ENCODE data around the gene FAM200C.

FAM200C gene

DNA sequence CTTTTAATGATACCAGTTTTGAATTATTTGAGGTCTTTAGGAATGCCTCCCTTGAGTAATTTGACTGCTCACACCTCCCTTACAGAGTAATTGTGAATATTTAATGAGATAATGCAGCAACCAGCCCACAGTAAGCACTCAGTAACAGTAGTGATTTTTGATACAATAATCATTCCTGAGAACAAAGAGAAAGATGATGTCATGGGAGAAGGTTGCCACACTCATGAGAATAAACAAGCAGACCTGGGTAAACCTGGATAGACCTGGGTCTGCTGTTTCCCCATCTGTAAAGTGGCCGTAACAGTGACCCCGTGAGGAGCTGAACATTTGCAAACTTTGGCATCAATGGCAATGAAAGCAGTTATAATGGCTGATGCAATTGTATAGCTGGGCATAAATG, 33.6 kb downstream of the FAM200C start:
- no peak for FAIRE-seq

DNA sequence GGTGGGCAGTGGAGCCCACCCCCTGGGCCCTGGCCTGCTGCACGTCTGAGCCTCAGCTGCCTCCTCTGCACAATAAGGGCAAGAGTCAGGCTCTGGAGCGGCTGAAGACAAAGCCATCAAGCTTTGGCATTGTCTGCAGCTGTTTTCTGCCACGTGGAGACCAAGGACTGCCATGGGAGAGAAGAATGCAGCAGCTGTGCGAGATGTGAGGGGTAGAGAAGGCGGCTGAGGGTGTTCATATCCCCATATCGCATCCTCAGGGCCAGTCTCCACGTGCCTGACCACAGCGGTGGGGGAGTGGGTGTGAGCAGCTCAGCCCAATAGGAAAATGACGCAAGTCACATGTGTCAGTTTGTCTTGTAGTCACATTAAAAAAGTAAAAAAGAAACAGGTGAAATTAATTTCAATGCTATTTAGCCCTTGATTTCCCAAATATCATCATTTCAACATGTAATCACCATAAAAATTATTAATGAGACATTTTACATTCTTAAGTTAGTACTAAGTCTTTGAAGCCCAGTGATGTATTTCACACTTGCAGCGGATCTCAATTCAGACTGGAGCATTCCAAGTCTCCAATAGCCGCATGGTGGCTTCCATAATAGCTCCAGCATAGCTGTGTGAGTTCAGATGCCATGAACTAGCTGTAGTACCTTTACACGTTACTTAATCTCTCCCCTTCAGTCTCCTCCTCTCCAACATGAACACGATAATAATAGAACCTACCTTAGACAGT, 36.0 kb downstream of the FAM200C start:
- no peak for FAIRE-seq

DNA sequence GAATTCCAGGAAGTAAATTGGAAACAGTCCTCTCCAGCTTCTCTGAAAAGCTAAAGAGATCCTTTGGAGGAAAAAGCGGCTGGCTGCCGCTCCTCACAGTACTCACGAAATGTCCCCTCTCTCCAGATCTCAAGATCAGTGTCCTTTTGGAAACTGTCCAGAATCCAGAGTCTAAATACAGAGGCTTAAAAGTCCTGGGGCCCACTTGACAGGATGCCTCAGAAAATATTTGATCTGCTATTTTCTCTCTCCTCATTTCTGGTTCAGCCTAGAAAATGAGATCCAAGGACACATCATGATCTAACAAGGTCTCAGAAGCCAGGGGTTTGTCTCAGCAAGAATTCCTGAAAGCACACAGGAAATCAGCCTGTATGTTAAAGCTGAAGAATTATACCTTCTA, 36.6 kb downstream of the FAM200C start:
- no peak for FAIRE-seq

DNA sequence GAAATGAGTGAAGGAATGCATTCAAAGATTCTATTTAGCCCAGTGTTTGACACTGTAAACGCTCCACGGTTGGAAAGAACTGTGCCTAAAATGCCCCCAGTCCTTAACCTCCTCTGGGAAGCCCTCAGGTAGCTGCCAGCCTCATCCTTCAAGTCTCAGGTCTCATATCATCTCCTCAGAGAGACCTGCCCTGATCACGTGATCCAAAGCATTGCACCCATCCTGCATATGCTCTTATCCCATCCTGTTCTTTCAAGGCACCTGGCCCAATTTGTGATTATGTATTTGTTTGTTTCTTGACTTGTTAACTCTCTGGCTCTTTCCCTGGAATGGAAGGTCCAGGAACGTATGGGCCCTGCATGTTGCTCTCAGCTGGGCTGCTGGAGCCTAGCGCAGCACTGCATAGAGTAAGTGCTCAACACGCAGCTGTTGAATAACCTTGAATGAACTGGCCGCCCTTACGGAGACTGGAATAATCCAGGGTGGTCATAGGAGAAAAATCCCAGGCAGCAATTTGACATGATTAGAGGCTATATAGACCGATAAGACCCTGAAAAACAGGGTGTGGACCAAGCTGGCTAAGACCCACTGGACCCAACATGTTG, 38.1 kb downstream of the FAM200C start:
- FAIRE-seq: no peak

DNA sequence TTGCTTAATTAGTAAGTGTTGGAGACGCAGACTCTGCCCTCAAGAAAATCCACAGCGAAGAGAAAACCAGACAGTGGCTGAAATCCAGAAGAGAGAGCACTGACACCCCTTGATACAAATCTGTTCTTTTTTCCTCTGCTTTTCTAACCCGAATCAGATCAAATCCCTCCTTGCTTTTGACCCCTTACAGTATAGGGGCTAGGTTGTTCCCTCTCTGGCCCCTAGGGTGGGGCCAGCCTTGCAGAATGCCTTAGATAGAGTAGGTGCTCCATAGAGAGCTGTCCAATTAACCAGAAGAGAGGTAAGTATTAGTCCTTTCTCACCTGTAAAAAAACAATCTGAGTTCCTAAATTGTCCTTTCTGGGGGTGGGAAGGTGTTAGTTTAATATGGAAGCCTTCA, 39.5 kb downstream of the FAM200C start:
- no peak for FAIRE-seq

- no peak for FAIRE-seq
Observed at GRCh38 chr5:160359816-160360215, 40.0 kb downstream of the FAM200C start.

DNA sequence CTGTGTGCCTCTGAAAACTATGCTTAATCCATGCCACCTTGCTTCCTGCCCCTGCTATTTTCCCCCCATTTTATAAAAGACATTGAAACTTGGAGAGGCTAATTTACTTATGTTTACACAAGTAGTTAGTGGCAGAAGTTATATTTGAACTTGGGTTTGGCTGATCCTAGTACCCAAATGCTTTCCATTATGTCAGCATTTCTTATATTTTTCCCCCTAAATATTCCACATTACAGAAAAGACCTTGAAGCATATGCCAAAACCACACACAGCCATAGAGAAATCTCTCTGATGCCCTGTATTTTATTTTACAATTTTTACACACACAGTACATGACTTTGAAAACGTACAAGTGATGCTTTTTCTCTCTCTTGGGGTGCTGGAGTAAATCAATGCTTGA, 40.6 kb downstream of the FAM200C start:
- no peak for FAIRE-seq

GRCh38 chr5:160357861-160358411, 41.9 kb downstream of the FAM200C start:
- no peak for FAIRE-seq

DNA sequence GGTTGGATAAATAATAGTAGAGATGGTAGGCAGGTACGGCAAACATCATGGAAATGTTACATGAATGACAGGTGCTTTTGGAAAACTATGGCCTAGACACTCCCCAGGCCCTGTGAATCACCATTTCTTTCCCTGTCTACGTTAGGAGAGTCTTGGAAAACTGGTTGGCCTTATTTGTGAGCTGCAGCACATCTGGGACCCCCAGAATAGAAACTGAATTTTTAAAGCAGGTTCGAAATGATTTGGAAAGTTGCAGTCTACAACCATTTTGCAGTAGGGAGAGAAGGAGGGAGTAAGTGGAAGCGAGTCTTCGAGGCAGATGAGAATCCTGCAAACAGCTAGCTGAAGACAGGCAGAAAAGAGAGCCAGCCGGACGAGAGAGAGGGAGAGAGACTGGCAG, 42.5 kb downstream of the FAM200C start:
- no peak for FAIRE-seq

- FAIRE-seq: no peak
Observed at GRCh38 chr5:160356550-160357347, 43.1 kb downstream of the FAM200C start.

DNA sequence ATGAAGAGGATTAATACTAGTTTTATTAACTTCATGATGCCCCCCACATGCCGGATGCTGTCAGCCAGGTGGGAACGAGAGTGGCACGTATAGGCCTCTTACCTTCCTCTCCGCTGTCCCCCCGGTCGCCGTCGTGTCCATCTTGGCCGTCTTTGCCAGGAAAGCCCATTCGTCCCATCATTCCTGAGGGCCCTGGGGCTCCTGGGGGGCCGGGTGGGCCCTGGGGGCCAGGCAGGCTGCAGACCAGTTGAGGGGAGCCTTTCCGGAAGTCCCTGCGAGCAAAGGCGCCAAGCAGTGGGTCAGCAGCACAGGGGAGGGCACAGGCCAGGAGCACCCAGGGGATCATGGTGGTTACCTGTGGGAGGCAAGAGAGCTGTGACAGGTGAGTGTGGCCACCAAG, 45.2 kb downstream of the FAM200C start:
- no peak for FAIRE-seq

GRCh38 chr5:160353379-160353778, 46.5 kb downstream of the FAM200C start:
- FAIRE-seq: no peak

DNA sequence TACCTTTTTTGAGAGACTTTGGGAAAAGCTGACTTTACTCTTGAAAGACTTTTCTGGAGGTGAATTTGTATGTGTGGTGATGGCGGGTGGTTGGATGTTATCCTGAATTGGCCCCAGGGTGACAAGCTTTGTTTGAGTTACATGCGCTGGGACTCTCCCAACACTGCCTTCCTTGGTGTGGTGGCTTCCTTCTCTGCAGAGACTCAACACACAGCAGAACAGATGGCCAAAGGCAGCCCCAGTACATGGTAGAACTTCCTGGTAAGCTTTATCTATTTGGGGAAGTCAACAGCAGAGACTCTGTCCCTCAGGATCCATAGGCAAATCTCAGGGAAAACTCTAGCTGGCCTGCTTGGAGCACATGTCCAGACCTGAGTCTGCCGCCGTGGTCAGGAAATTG, 47.5 kb downstream of the FAM200C start:
- no peak for FAIRE-seq

GRCh38 chr5:160349935-160350303, 49.9 kb downstream of the FAM200C start:
- no peak for FAIRE-seq

DNA sequence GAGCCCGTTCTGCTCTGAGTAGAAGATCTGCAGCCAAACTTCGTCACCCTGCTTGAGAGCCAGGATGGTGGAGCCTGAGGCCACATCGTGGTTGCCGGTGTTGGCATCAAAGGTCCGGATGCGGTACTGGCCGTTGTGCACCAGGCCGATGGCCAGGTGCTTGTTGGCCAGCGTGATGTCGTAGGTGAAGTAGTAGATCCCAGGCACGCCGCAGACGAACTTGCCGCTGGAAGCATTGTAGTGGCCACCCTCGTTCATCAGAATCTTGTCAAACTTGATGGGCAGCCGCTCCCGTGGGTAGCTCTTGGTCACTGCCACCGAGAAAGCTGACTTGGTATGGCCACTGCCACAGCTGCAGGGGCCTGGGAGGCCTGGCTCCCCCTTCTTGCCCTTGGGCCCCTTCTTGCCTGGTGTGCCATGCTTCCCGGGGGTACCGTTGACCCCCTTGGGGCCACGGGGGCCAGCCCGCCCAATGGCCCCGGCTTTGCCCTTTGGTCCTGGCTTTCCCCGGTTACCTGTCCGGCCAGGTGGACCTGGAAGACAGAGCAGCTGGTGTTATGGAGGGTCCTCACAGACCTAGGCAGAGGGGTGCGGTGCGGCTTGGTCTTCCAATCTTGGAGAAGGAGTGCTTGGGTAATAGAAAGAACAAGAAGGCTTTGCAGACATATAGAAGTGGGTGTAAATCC, 50.5 kb downstream of the FAM200C start:
- no peak for FAIRE-seq

GRCh38 chr5:160348080-160348479, 51.8 kb downstream of the FAM200C start:
- no peak for FAIRE-seq

DNA sequence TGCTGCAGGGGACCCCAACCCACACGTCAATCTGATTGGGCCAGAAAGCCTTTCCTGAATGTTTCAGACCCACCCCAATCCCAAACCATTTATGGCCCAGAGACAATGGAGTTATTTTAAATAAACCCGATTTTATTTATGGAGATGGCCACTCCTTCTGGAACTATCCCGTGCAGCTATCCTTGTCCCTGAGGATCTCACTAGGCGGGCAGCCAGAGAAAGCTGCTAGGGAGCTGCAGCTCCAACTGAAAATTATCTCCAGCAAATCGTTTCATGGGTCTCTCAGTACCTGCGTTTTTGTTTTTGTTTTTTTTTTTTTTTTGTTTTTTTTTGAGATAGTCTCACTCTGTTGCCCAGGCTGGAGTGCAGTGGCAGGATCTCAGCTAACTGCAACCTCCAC, 52.4 kb downstream of the FAM200C start:
- FAIRE-seq: no peak
